GM20000 (cell line): ENCODE measurements around the gene PRDM13.

ENCODE experiments used
- DNase-seq: peaks from one replicate; pipeline ENCODE4 v3.0.0; 2012; ENCODE audit warnings: low spot score
- CTCF ChIP-seq: IDR thresholded peaks from 2 replicates; pipeline ENCODE4 v1.5.1; 2012; ENCODE audit warnings: mild to moderate bottlenecking, control low read depth; ENCODE audit errors: extremely low read depth, missing control alignments

PRDM13 gene

GRCh38 chr6:99604166-99605073 lies 2.2 kb upstream of the PRDM13 start:
- no peak for TF ChIP-seq CTCF
- DNase-seq, result peak; percentile 35

- DNase-seq, result peak; percentile 39
- TF ChIP-seq CTCF, result no peak
These were observed 1.4 kb upstream of the PRDM13 start for GRCh38 chr6:99605074-99605734.

- no peak for DNase-seq
- no peak for TF ChIP-seq CTCF
These were observed 550 bp upstream of the PRDM13 start for GRCh38 chr6:99605911-99606655.

- no peak for TF ChIP-seq CTCF
- no peak for DNase-seq
These were observed 893 bp downstream of the PRDM13 start for GRCh38 chr6:99607416-99608036.

GRCh38 chr6:99608059-99608885 lies 1.6 kb downstream of the PRDM13 start:
- TF ChIP-seq CTCF, result no peak
- no peak for DNase-seq

- no peak for TF ChIP-seq CTCF
- no peak for DNase-seq
These were observed 2.4 kb downstream of the PRDM13 start for GRCh38 chr6:99608886-99609482.
